SK-N-SH treated with all-trans-retinoic acid at 6 μM for 48 hours (cell line): ENCODE measurements around the gene AKR1C2.
"Not testable (repeated sequence)": the region's sequence is repeated elsewhere in the genome, so short reads cannot be mapped to it uniquely, and the experiment has no call there.

Experiments used
- ATAC-seq: fragments of 200-7000 bp; cut with Tn5 transposase; 3 replicates; pipeline ENCODE4 v1.9.1; 2020; ENCODE audit warnings: mild to moderate bottlenecking, moderate library complexity
- CSDC2 ChIP-seq: fragments of 250-450 bp; sonication (Bioruptor Pico); IDR thresholded peaks from 2 replicates; pipeline ENCODE4 v1.5.0; 2020; ENCODE audit warnings: mild to moderate bottlenecking, moderate library complexity
- CSRNP3 ChIP-seq: fragments of 250-450 bp; sonication (Bioruptor Pico); IDR thresholded peaks from 2 replicates; pipeline ENCODE4 v1.5.1; 2021; ENCODE audit warnings: mild to moderate bottlenecking, moderate library complexity
- ESRRG ChIP-seq: fragments of 250-450 bp; sonication (Bioruptor Pico); IDR thresholded peaks from 2 replicates; pipeline ENCODE4 v1.6.1; 2021; ENCODE audit warnings: mild to moderate bottlenecking
- GLIS3 ChIP-seq: fragments of 250-450 bp; sonication (Bioruptor Pico); IDR thresholded peaks from 2 replicates; pipeline ENCODE4 v1.5.0; 2020; ENCODE audit warnings: mild to moderate bottlenecking, moderate library complexity
- ISL1 ChIP-seq: fragments of 250-450 bp; sonication (Bioruptor Pico); IDR thresholded peaks from 2 replicates; pipeline ENCODE4 v2.1.2; 2022; ENCODE audit warnings: mild to moderate bottlenecking, moderate library complexity
- OSR1 ChIP-seq: fragments of 250-450 bp; sonication (Bioruptor Pico); IDR thresholded peaks from 2 replicates; pipeline ENCODE4 v1.8.0; 2022; ENCODE audit warnings: moderate library complexity, mild to moderate bottlenecking, inconsistent platforms
- PPARA ChIP-seq: fragments of 250-450 bp; sonication (Bioruptor Pico); IDR thresholded peaks from 2 replicates; pipeline ENCODE4 v1.5.0; 2020; ENCODE audit warnings: mild to moderate bottlenecking, borderline replicate concordance
- SNAI2 ChIP-seq: fragments of 250-450 bp; sonication (Bioruptor Pico); IDR thresholded peaks from 2 replicates; pipeline ENCODE4 v1.5.0; 2020; ENCODE audit warnings: mild to moderate bottlenecking, moderate library complexity
- TCF4 ChIP-seq: fragments of 250-450 bp; sonication (Bioruptor Pico); IDR thresholded peaks from 2 replicates; pipeline ENCODE4 v1.8.0; 2021; ENCODE audit warnings: mild to moderate bottlenecking, moderate library complexity, borderline replicate concordance
- TOX ChIP-seq: fragments of 250-450 bp; sonication (Bioruptor Pico); IDR thresholded peaks from 2 replicates; pipeline ENCODE4 v1.8.0; 2021; ENCODE audit warnings: mild to moderate bottlenecking, moderate library complexity, borderline replicate concordance
- ZC3H10 ChIP-seq: fragments of 250-450 bp; sonication (Bioruptor Pico); IDR thresholded peaks from 2 replicates; pipeline ENCODE4 v1.5.1; 2021; ENCODE audit warnings: mild to moderate bottlenecking, moderate library complexity
- ZFP3 ChIP-seq: fragments of 250-450 bp; sonication (Bioruptor Pico); IDR thresholded peaks from 2 replicates; pipeline ENCODE4 v1.5.0; 2020; ENCODE audit warnings: mild to moderate bottlenecking, moderate library complexity
- ZNF565 ChIP-seq: fragments of 450-650 bp; formaldehyde crosslinking; conservative IDR thresholded peaks from 2 replicates; pipeline ENCODE4 v1.5.0; 2020; ENCODE audit warnings: low read depth, mild to moderate bottlenecking, moderate library complexity
- ZNF70 ChIP-seq: fragments of 450-650 bp; formaldehyde crosslinking; IDR thresholded peaks from 2 replicates; pipeline ENCODE4 v1.5.0; 2020; ENCODE audit warnings: mild to moderate bottlenecking, moderate library complexity
- ZNF8 ChIP-seq: fragments of 450-650 bp; formaldehyde crosslinking; IDR thresholded peaks from 2 replicates; pipeline ENCODE4 v1.5.0; 2020; ENCODE audit warnings: mild to moderate bottlenecking, moderate library complexity
- TF ChIP-seq, protein P1 (sequence below): fragments of 250-450 bp; sonication (Bioruptor Pico); IDR thresholded peaks from 2 replicates; pipeline ENCODE4 v1.8.0; 2020; ENCODE audit warnings: mild to moderate bottlenecking, moderate library complexity, borderline replicate concordance
- TF ChIP-seq, protein P2 (sequence below): fragments of 250-450 bp; sonication (Bioruptor Pico); IDR thresholded peaks from 2 replicates; pipeline ENCODE4 v1.8.0; 2021; ENCODE audit warnings: low read depth, mild to moderate bottlenecking, moderate library complexity, borderline replicate concordance
- TF ChIP-seq, protein P3 (sequence below): fragments of 250-450 bp; sonication (Bioruptor Pico); IDR thresholded peaks from 2 replicates; pipeline ENCODE4 v1.5.0; 2020; ENCODE audit warnings: mild to moderate bottlenecking, moderate library complexity

AKR1C2 gene

DNA sequence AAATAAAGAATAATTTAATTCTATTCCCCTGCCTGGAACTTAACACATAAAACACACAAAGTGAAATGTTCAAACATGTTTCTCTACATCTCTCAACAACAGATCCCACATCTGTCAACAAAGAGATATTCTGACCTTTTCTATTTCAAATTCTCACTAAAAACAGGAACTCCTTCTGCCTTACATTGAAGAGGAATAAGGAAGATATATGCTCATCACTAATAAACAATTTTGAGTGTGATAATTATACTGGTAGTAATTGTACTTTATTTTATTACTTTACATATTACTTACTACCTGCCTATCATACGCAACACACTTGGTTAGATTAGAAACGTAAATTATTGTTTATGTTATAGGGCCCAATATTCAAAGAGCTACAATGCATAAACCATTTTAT, 13.4 kb downstream of the AKR1C2 start:
- TF ChIP-seq OSR1 (CRISPR knock-in tag): no peak
- TF ChIP-seq ESRRG (CRISPR knock-in tag): no peak
- TF ChIP-seq TCF4 (CRISPR knock-in tag): no peak
- TF ChIP-seq ZNF565 (CRISPR knock-in tag): no peak
- no peak for TF ChIP-seq ZNF8 (CRISPR knock-in tag)
- no peak for TF ChIP-seq GLIS3 (CRISPR knock-in tag)
- no peak for TF ChIP-seq ZFP3 (CRISPR knock-in tag)
- TF ChIP-seq CSDC2 (CRISPR knock-in tag): no peak
- TF ChIP-seq TOX (CRISPR knock-in tag): no peak
- TF ChIP-seq, protein P1, sequence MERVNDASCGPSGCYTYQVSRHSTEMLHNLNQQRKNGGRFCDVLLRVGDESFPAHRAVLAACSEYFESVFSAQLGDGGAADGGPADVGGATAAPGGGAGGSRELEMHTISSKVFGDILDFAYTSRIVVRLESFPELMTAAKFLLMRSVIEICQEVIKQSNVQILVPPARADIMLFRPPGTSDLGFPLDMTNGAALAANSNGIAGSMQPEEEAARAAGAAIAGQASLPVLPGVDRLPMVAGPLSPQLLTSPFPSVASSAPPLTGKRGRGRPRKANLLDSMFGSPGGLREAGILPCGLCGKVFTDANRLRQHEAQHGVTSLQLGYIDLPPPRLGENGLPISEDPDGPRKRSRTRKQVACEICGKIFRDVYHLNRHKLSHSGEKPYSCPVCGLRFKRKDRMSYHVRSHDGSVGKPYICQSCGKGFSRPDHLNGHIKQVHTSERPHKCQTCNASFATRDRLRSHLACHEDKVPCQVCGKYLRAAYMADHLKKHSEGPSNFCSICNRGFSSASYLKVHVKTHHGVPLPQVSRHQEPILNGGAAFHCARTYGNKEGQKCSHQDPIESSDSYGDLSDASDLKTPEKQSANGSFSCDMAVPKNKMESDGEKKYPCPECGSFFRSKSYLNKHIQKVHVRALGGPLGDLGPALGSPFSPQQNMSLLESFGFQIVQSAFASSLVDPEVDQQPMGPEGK (CRISPR knock-in tag): no peak
- TF ChIP-seq PPARA (CRISPR knock-in tag): no peak
- TF ChIP-seq ISL1: no peak
- no peak for TF ChIP-seq SNAI2 (CRISPR knock-in tag)
- ATAC-seq: no peak

DNA sequence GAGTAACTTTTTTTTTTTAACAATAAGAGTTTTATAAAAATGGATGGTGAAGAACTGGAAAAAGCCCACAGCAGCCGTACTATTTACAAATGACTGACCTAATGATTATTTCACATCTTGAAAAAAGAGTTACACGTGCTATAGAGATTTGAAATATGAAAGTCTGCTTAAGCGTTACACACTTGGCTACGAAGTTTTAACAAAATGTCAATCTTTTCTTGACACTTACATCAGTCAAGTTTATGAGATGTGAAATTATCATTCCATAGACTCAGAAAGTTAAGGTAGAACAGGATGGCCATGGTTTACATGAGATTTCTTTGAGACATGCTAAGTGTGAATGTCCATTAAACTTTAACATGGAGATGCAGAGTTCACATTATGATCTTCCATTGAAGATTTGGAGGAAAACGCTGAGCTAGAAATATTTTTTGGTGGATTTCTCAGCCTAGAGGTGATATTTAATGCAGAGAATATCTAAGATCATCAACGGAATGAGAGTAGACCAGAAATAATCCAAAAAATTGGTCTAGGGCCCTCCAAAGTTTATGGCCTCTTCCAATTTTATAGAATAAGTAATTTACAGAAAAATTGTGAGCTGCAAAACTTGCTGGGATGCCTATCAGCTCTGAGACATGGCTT, 15.5 kb downstream of the AKR1C2 start:
- not testable (repeated sequence) for ATAC-seq

- peak; percentile 84 for ATAC-seq
- TF ChIP-seq GLIS3 (CRISPR knock-in tag) (no peak), CSRNP3 (CRISPR knock-in tag) (no peak), SNAI2 (CRISPR knock-in tag) (no peak), TCF4 (CRISPR knock-in tag) (no peak), TOX (CRISPR knock-in tag) (no peak), ZNF8 (CRISPR knock-in tag) (no peak), CSDC2 (CRISPR knock-in tag) (no peak), ZFP3 (CRISPR knock-in tag) (no peak), ISL1 (no peak), OSR1 (CRISPR knock-in tag) (no peak), ZNF70 (CRISPR knock-in tag) (no peak), ZC3H10 (no peak)
- TF ChIP-seq, protein P2, sequence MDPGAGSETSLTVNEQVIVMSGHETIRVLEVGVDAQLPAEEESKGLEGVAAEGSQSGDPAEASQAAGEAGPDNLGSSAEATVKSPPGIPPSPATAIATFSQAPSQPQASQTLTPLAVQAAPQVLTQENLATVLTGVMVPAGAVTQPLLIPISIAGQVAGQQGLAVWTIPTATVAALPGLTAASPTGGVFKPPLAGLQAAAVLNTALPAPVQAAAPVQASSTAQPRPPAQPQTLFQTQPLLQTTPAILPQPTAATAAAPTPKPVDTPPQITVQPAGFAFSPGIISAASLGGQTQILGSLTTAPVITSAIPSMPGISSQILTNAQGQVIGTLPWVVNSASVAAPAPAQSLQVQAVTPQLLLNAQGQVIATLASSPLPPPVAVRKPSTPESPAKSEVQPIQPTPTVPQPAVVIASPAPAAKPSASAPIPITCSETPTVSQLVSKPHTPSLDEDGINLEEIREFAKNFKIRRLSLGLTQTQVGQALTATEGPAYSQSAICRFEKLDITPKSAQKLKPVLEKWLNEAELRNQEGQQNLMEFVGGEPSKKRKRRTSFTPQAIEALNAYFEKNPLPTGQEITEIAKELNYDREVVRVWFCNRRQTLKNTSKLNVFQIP (CRISPR knock-in tag): no peak
- TF ChIP-seq, protein P1 (CRISPR knock-in tag): no peak
- TF ChIP-seq, protein P3, sequence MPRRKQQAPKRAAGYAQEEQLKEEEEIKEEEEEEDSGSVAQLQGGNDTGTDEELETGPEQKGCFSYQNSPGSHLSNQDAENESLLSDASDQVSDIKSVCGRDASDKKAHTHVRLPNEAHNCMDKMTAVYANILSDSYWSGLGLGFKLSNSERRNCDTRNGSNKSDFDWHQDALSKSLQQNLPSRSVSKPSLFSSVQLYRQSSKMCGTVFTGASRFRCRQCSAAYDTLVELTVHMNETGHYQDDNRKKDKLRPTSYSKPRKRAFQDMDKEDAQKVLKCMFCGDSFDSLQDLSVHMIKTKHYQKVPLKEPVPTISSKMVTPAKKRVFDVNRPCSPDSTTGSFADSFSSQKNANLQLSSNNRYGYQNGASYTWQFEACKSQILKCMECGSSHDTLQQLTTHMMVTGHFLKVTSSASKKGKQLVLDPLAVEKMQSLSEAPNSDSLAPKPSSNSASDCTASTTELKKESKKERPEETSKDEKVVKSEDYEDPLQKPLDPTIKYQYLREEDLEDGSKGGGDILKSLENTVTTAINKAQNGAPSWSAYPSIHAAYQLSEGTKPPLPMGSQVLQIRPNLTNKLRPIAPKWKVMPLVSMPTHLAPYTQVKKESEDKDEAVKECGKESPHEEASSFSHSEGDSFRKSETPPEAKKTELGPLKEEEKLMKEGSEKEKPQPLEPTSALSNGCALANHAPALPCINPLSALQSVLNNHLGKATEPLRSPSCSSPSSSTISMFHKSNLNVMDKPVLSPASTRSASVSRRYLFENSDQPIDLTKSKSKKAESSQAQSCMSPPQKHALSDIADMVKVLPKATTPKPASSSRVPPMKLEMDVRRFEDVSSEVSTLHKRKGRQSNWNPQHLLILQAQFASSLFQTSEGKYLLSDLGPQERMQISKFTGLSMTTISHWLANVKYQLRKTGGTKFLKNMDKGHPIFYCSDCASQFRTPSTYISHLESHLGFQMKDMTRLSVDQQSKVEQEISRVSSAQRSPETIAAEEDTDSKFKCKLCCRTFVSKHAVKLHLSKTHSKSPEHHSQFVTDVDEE (CRISPR knock-in tag): no peak
These were observed 18.6 kb downstream of the AKR1C2 start for GRCh38 chr10:4984971-4985594.
